Activated CD4-positive, alpha-beta T cell treated with anti-CD3 and anti-CD28 coated beads, Interleukin-2, amount 50 U/mL, for 16 hours (primary cell): ENCODE measurements around the gene PARP4.
A peak's percentile ranks its signal among the peaks of the same experiment; 100 is the strongest.
"Not testable (repeated sequence)": the region's sequence is repeated elsewhere in the genome, so short reads cannot be mapped to it uniquely, and the experiment has no call there.

Experiments used
- DNase-seq: peaks from one replicate; pipeline ENCODE4 v3.0.0-alpha.2; 2020

Gene PARP4

DNA sequence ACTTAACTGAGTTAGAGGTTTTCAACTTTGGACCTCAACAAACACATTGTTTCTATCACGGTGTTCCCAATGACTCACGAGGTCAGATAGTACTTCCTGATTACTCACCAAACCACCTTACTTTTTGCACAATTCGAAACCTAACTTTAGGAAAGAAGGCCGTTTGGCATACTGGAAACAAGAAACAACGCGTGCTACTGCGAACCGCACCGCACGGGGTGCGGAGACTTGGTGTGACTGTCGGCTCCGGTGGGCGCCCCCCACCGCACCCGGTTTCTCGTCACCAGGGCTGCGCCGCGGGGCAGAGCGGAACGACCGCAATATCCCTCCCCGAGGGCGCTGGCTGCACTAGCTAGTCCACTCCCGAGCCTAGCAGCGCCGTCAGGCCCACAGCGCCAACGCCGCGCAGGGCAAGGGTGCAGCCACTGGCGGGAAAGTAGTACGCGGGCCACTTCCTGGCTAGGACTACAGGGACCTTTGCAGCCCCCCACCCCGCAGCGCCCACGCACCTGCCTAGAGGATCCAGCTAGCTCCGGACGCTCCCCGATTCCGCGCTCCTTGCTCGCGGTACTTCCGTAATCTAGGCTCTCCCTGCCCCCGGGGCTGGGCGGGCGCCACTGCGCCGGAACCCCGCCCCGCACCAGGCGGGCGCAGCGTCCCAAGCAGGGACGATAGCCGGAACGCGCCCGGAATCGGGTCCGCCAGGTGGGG, at the start of gene PARP4:
TSS of gene PARP4 (minus strand) at position 582 of the 711 bp plus-strand sequence. CDS start 9,002 bp downstream, outside the sequence.
- DNase-seq = peak; percentile 80

DNA sequence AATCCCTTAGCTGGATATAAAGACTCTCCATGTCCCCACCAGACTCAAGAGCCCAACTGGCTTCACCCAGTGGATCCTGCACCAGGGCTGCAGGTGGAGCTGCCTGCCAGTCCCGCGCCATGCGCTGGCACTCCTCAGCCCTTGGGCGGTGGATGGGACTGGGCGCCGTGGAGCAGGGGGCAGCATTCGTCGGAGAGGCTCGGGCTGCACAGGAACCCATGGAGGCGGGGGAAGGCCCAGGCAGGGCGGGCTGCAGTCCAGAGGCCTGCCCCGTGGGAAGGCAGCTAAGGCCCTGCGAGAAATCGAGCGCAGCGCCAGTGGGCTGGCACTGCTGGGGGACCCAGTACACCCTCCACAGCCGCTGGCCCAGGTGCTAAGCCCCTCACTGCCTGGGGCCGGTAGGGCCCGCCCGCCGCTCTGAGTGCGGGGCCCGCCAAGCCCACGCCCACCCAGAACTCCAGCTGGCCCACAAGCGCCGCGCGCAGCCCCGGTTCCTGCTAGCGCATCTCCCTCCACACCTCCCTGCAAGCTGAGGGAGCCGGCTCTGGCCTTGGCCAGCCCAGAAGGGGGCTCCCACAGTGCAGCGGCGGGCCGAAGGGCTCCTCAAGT, 48.1 kb upstream of the PARP4 start:
- DNase-seq = not testable (repeated sequence)

DNA sequence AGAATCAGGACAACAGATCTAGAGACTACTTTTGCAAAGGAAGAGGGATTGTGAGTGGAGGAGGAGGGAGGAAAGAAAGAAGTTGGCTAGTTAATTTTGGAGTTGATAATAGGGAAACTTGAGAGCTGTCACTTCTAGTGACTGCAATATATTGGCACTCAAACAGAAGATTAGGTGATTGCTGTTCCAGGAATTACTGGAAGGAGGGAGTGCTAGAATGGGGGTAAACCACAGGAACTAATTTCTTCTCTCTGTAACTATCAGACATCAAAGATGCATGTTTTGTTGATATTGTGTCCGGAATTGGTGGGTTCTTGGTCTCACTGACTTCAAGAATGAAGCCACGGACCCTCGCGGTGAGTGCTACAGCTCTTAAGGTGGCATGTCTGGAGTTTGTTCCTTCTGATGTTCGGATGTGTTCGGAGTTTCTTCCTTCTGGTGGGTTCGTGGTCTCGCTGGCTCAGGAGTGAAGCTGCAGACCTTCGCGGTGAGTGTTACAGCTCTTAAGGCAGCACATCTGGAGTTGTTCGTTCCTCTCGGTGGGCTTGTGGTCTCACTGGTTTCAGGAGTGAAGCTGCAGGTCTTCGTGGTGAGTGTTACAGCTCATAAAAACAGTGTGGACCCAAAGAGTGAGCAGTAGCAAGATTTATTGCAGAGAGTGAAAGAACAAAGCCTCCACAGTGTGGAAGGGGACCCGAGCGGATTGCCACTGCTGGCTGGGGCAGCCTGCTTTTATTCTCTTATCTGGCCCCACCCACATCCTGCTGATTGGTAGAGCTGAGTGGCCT, 47.0 kb upstream of the PARP4 start:
- not testable (repeated sequence) for DNase-seq

DNA sequence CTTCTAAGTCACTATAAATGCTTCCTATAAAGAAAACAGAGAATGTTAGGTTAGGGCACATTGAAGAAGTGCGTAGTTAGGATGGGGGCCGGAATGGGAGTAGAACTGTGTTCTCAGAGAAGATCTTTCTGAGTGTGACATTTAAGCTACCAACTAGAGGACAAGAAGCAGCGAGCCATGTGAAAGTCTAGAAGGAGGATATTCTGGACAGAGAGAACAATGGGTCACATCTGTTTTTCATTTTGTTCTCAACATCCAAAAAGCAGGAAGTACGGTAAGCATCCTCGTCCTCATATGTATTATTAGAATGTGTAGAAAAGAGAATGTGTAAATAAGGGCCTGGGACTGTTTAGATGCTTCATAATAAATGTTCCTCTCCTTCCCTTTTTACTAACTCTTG, 44.5 kb upstream of the PARP4 start:
- no peak for DNase-seq

DNA sequence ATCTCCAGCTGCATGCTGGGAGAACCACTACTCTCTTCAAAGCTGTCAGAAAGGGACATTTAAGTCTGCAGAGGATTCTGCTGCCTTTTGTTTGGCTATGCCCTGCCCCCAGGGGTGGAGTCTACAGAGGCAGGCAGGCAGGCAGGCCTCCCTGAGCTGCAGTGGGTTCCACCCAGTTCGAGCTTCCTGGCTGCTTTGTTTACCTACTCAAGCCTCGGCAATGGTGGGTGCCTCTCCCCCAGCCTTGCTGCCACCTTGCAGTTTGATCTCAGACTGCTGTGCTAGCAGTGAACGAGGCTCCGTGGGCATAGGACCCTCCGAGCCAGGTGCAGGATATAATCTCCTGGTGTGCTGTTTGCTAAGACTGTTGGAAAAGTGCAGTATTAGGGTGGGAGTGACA, 41.3 kb upstream of the PARP4 start:
- not testable (repeated sequence) for DNase-seq

DNA sequence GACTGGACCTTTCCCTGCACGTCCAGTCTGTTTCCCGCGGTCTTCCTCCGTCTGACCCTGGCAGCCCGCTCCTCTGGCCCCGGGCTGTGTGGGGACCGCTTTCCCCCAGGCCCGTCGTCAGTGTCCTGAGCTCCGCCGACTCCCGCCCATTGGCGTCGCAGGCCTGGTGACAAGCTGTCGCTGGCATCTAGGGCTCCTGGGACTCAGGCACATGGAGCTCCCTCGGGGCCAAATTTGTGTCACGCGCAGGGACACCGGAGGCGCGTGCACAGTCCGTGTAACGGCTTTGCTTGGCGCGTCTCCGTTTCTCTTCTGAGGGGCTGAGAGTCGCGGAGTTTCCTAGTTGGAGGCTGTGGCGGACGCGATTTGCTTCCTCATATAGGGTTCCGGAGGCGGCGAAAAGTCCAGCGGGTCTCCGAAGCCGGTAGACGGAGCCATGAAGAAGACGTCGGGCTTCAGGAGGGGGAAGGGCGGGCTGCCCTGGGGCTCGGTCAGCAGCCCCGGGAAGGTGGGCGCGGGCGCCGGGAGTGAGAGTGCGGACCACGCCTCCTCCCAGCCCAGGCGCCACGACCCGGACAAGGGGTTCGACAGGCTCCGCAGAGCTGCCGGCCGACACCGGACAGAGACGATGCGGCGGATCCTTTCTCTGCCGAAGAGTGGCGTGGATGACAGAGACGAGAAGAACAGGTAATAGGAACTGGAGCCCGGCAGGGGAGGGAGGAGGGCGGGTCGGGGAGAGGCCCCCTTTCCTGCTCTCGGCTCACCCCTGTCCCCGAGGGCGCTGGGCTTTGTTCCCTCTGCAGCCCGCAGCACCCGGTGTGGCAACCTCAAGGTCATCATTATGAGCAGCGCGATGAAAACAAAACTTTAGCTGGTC, 29.1 kb upstream of the PARP4 start:
- DNase-seq = not testable (repeated sequence)

DNA sequence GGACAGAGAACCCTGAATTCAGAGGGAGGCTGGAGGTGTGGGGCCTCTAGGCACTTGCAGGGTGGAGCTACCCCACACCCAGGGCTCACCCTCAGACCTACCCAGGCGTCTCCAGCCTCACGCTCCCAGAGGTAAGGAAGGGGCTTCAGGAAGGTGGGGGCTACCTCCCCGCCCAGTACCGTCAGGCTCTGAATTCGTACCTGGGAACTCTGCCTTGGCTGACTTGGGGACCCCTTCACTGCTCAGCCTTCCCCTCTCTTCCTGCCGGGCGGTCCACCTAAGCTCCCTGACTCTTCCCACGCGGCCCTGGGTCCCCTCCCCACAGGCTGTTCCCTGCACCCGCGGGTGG, 28.5 kb upstream of the PARP4 start:
- no peak for DNase-seq

DNA sequence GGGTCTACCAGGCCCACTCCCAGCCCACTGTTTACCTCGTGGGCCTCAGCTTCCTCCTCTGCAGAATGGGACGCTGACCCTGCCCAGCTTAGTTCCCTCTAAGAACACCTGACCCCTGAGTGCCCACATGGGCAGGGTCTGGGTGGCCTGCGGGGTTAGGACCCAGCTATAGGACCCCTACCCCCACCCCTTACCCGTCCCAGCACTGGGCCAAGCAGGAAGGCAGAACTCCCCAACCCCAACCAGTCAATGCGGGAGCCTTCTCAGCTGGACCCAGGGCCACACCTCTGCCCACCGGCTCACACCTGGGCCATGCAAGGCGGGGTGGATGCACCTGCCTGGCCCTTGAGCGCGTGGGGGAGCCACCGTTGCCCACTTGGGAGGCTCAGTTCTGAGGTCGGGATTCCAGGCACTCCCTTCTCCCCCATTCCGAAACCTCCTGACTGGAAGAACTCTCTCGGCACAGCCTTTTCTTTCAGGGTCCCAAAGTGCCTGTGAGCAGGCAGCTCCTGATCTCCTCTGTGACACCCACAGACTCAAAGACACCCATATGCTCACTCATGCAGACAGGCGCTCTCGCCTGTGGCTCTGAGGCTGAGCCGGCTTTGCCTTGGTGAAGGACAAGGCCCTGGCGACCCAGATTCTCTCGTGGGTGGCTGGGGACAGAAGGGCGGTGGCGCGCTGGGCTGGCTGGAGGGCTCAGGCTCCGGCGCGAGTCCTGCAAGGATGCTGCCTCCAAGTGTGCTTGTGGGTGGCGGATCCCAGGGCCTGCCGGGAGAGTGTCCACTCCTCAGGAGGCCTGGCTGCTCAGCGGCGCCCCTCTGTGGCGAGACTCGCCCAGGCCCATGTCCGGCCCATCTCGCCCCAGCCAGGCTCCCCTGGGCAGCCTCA, 27.9 kb upstream of the PARP4 start:
- no peak for DNase-seq

DNA sequence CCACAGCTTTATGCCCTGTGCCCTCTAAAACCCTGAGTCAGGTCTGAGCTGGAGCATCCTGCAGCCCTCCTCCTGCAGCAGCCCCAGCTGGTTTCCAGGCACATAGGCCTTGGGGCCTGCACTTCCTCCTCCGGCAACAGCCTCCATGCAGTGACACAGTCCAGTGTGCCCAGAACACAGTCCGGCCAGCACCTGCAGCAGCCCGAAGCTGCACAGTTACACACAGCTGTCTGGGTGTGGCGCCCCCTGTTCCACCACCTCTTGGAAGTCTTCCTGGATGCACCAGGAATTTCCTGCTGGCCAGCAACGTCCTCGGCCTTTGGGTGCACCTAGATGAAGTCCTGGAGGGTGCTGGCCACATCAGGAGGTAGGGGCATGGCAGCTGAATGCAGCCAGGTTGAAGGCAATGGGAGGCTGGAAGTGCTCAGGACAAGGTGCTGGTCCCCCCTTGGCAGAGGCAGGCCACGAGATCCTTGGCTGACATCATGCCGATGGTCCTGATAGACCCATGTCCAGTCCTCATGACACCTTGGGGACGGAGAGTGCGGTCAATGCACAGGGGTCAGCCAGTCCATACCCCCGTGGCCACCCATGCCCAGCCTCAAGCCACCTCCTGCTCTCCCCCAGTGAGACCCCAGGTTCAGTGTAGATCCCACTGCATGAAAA, 27.1 kb upstream of the PARP4 start:
- DNase-seq = no peak

DNA sequence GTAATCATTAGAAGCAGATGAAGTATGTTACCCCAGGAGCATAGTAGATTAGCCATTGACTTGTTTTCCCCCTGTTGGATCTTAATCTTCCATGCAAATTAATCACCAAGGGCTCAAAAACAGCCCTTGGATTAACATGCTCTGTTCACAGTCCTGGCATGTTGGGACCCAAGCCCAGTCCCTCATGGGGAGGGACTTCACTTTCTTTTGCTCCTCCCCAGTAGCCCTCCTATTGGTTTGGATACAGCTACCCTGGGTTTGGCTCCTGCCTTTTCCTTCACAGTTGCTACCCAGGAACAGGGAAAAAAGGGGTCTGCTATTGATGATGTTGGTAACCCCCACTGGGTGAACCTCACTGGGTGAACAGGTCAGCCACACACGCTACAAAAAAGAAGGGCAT, 16.9 kb upstream of the PARP4 start:
- DNase-seq = no peak

DNA sequence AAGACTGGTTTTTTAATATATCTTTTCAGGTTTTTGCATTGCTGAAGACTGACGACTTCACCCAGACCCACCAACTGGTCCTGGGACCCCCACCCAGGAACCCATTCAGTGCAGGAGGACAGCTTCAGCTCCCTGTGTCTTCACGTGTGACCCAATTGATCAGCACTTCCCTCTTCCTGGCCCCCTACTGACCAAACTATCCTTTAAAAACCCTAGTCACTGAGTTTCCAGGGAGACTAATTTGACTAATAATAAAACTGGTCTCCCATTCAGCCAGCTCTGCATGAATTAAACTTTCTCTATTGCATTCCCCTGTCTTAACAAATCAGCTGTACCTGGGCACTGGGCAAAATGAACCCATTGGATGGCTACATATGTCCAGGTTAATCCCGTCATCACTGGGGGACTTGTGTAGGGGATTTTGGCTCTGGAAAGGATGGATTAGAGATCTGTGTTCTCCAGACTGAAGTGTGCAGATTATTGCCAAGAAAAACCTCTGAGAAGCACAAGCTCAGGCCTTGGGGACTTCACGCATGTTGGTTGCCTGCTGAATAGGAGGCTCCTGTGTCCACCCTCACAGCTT, 16.3 kb upstream of the PARP4 start:
- no peak for DNase-seq

DNA sequence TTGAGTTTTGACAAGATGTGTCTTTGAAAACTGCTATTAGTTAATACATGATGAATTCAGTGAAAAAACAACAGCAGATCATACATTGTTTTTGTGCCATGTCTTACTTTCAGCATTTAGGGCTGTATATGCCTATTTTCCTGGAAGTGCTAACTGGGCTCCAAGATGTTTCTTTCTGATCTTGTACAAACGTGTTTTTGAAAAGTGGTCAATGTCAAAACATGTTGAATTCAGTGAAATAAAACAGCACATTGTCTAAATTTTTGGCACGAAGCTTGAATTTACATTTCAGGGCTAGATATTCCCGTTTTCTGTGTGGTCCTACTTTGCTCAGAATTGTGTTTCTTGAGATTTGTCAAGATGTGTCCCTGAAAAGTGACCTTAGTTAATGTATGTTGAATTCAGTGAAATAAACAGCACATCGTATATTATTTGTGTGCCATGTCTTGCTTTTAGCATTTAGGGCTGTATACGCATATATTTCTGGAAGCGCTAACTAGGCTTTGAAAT, 14.7 kb upstream of the PARP4 start:
- no peak for DNase-seq

DNA sequence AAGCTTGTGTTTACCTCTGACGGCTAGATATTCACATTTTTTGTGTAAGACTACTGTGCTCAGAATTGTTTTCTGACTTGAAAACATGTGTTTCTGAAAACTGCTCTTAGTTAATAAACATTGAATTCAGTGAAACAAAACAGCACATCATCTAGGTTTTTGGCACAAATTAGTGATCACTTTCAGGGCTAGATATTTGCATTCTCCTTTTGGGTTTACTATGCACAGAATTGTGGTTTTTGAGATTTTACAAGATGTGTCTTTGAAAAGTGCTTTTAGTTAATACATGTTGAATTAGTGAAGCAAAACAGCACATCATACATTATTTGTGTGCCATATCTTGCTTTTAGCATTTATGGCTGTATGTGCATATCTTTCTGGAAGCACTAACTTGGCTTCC, 8.2 kb upstream of the PARP4 start:
- no peak for DNase-seq

DNA sequence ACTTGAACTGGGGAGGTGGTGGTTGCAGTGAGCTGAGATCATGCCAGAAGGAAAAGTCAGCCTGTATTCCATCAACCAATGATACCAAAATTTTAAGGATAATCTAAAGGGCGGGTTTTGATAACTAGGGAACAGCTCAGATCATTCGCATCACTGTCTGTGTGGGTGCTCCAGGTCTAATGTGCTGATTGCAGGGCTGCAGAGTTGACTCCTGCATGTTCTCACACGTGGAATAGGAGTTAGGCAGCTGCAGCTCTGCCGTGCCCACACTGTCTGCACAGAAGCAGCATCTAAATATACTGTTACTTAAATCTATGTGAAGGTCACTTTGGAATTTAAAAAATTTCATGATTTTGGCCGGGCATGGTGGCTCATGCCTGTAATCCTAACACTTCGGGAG, 4.3 kb upstream of the PARP4 start:
- no peak for DNase-seq

DNA sequence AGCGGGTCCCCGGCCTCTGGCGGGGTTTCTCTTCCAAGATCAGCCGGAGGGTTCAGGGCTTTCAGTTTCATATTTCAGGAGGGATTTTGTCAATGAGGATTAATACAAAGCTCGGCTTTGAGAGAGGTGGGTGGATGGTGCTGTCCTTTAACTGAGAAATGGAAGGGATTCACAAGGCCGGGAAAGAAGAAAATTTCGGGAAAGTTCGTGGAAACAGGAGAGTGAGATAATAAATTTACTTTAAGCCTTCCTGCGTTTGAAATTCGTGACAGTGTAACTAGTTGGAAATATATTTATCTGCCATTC, 283 bp upstream of the PARP4 start:
- no peak for DNase-seq

DNA sequence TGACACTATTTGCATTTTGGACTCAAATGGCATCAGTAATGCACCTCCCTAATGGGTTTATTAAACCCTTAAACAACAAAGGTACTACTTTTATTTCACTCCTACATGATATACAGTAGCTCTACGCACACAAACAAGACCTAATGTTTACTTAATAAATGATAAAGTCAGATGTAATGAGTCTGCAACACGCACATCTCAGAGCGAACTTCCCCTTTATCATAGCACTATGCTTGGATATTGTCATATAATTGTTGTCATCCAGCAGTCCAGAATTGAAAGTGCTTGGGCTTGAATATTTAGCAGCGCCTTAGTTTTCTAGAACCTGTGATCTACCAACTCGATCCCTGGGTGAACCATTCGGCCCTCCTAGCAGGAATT, 772 bp downstream of the PARP4 start:
- DNase-seq = no peak

DNA sequence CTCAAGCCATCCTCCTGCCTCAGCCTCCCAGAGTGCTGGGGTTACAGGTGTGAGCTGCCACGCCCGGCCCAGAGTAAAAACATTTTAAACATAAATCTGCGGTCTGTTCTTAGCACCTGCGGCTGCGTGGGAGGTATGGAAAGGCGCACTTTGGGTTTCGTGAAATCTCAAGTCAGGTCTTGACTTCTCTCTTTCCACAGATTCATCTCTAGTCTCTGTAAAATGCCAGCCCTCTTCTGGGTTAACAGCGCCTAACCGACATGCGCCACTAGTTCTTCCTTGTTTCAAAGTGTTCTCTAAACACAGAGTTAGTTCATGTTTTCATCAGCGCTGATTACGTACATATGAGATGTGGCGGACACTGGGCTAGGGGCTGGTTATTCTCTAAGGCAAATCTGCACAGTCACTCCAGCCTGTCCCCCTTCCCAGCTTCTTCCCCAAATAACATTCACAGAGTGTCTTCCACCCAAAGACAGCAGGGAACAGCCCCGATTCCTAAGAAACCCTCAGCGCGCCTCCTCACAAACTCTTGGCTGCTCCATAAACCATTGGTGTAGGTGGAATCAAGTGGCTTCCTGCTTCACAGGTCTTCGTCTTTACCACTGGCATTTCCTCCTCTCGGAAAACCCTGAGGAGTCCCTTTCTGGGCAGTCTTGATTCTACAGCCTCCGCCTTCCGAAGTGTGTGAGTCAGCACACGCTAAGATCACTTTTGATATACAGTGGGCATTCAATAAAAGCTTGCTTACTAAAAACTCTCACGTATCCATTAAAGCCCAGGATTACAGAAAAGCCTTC, 1.4 kb downstream of the PARP4 start:
- DNase-seq = peak; percentile 76

DNA sequence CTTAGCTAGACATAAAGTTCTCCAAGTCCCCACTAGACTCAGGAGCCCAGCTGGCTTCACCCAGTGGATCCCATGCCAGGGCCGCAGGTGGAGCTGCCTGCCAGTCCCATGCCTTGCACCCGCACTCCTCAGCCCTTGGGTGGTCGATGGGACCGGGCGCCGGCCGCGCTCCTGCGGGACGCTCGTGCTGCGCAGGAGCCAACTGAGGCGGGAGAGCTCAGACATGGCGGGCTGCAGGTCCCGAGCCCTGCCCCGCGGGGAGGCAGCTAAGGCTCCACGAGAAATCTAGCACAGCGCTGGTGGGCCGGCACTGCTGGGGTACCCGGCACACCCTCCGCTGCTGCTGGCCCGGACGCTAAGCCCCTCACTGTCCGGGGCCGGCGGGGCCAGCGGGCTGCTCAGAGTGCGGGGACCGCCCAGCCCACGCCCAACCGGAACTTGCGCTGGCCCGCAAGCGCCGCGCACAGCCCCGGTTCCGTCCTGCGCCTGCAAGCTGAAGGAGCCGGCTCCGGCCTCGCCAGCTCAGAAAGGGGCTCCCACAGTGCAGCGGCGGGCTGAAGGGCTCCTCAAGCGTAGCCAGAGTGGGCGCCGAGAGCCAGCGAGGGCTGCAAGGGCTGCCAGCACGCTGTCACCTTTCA, 5.8 kb downstream of the PARP4 start:
- DNase-seq = no peak

DNA sequence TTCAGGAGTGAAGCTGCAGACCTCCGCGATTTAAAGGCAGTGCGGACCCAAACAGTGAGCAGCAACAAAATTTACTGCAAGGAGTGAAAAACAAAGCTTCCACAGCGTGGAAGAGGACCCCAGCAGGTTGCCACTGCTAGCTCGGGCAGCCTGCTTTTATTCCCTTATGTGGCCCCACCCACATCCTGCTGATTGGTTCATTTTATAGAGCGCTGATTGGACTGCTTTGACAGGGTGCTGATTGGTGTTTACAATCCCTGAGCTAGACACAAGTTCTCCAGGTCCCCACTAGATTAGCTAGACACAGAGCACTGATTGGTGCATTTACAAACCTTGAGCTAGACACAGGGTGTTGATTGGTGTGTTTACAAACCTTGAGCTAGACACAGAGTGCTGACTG, 6.3 kb downstream of the PARP4 start:
- DNase-seq = not testable (repeated sequence)

DNA sequence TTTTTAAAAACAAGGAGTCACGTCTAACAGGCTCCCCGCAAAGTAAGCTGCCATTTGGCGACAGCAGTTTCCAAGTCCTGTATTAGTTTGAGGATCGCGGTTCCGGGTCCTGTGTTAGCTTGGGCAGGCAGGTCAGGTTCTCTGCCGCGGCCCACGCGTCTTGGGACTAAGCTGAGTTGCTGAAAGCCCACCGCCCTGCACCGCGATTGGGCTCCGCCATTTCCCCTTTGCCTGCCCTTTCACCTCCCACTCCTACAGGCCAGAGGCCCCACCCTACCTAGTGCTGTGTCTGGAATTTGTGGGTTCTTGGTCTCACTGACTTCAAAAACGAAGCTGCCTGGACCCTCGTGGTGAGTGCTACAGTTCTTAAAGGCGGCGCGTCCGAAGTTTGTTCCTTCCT, 6.8 kb downstream of the PARP4 start:
- DNase-seq = no peak
